Measurements from ENCODE around the gene ACER2. TPM values are rescaled to one million over a fixed set of nuclear protein-coding genes. Genes with fewer than 3 reads are reported as not detected.

ACER2 gene
- polyA plus RNA-seq, 1 experiment = 1.4 TPM

- ChIA-PET POLR2A (no interaction called here), CTCF (interaction anchor here (0.6 to 2.5 kb wide), 7 partner anchors 9 to 288 kb away, joined by 3 to 8 read pairs (median 4); no protein-coding TSS in a partner anchor)
- H3K4me3 ChIP-seq (ENCODE audit: low read depth, low read length) = no peak overlapping the region
Measured at GRCh38 chr9:19471737-19472648, 63.2 kb downstream of the ACER2 start.

GRCh38 chr9:19473605-19474004, 64.8 kb downstream of the ACER2 start:
- H3K4me3 ChIP-seq (ENCODE audit: low read depth, low read length) = no peak overlapping the region
- H3K36me3 ChIP-seq (ENCODE audit: control insufficient read depth, insufficient read depth, low read length) = no peaks in the 10 kb centered on the region
- H3K27me3 ChIP-seq (ENCODE audit: control insufficient read depth, insufficient read depth, low read length) = peaks cover 2% of the 10 kb centered on the region; the same call in 1 of the 2 replicates
- CTCF ChIA-PET = interaction anchor here (1.7 kb wide), 1 partner anchor 9 kb away, joined by 7 read pairs; no protein-coding TSS in a partner anchor
- TF ChIP-seq CTCF (IDR thresholded peaks at IDR 0.05; ENCODE audit: insufficient read depth, low read depth, low read length) = no peak
- POLR2A ChIA-PET = no interaction called here
- DNase-seq (ENCODE audit: low read depth) = no peak

More at GRCh38 chr9:19471737-19472648, 63.2 kb downstream of the ACER2 start:
- peaks cover 2% of the 10 kb centered on the region; the same call in 1 of the 2 replicates for H3K27me3 ChIP-seq (ENCODE audit: control insufficient read depth, insufficient read depth, low read length)
- peak; percentile 91 for TF ChIP-seq CTCF (IDR thresholded peaks at IDR 0.05; ENCODE audit: insufficient read depth, low read depth, low read length)
- no peaks in the 10 kb centered on the region for H3K36me3 ChIP-seq (ENCODE audit: control insufficient read depth, insufficient read depth, low read length)
- no peak for DNase-seq (ENCODE audit: low read depth)

- Histone ChIP-seq H3K27me3 (ENCODE audit: control insufficient read depth, insufficient read depth, low read length) (peaks cover 2% of the 10 kb centered on the region), H3K36me3 (ENCODE audit: control insufficient read depth, insufficient read depth, low read length) (no peaks in the 10 kb centered on the region), H3K4me3 (ENCODE audit: low read depth, low read length) (no peak overlapping the region)
- CTCF ChIA-PET = no interaction called here
- DNase-seq (ENCODE audit: low read depth) = no peak
- POLR2A ChIA-PET = no interaction called here
- no peak for TF ChIP-seq CTCF (IDR thresholded peaks at IDR 0.05; ENCODE audit: insufficient read depth, low read depth, low read length)
Measured at GRCh38 chr9:19479874-19480273, 71.1 kb downstream of the ACER2 start.

- H3K36me3 ChIP-seq (ENCODE audit: control insufficient read depth, insufficient read depth, low read length) = no peaks in the 10 kb centered on the region
- CTCF ChIA-PET = no interaction called here
- H3K4me3 ChIP-seq (ENCODE audit: low read depth, low read length) = no peak overlapping the region
- no peak for TF ChIP-seq CTCF (IDR thresholded peaks at IDR 0.05; ENCODE audit: insufficient read depth, low read depth, low read length)
- no peak for DNase-seq (ENCODE audit: low read depth)
- POLR2A ChIA-PET = no interaction called here
- peaks cover 2% of the 10 kb centered on the region for H3K27me3 ChIP-seq (ENCODE audit: control insufficient read depth, insufficient read depth, low read length)
Measured at GRCh38 chr9:19480345-19480744, 71.5 kb downstream of the ACER2 start.

GRCh38 chr9:19481121-19481870, 72.5 kb downstream of the ACER2 start:
- CTCF ChIA-PET = interaction anchor here (1.0 kb wide), 1 partner anchor 12 kb away, joined by 6 read pairs; no protein-coding TSS in a partner anchor
- Histone ChIP-seq H3K36me3 (ENCODE audit: control insufficient read depth, insufficient read depth, low read length) (no peaks in the 10 kb centered on the region), H3K4me3 (ENCODE audit: low read depth, low read length) (no peak overlapping the region), H3K27me3 (ENCODE audit: control insufficient read depth, insufficient read depth, low read length) (no peaks in the 10 kb centered on the region; the same call in none of the 2 replicates)
- POLR2A ChIA-PET = no interaction called here
- no peak for DNase-seq (ENCODE audit: low read depth)
- TF ChIP-seq CTCF (IDR thresholded peaks at IDR 0.05; ENCODE audit: insufficient read depth, low read depth, low read length) = no peak
